ENCODE results near the gene MCF2. TPM values are rescaled to one million over a fixed set of nuclear protein-coding genes. Genes with fewer than 3 reads are reported as not detected.

The MCF2 gene
- total RNA-seq, 1 experiment from 2014 or later = 0.15 TPM

DNA sequence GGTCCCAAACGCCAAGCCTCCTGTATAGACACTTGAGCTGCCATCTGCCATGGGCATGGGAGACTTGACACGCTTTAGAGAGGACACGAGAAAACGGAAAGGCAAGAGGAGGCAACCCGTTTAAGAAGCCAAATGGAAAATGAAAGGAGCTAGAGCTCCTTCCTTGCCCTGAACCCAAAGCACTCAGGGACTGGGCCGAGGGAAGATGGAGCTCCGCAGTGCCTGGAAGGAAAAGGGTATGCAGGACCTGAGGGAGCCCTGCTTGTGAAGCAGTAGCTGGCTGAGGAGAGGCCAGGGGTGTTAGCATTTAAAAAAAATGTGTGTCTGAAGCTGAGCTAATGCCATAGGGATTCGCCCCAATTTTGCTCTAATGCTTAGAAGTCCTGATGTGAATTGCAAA lies 15.1 kb downstream of the MCF2 start:
- TF ChIP-seq, protein P1, sequence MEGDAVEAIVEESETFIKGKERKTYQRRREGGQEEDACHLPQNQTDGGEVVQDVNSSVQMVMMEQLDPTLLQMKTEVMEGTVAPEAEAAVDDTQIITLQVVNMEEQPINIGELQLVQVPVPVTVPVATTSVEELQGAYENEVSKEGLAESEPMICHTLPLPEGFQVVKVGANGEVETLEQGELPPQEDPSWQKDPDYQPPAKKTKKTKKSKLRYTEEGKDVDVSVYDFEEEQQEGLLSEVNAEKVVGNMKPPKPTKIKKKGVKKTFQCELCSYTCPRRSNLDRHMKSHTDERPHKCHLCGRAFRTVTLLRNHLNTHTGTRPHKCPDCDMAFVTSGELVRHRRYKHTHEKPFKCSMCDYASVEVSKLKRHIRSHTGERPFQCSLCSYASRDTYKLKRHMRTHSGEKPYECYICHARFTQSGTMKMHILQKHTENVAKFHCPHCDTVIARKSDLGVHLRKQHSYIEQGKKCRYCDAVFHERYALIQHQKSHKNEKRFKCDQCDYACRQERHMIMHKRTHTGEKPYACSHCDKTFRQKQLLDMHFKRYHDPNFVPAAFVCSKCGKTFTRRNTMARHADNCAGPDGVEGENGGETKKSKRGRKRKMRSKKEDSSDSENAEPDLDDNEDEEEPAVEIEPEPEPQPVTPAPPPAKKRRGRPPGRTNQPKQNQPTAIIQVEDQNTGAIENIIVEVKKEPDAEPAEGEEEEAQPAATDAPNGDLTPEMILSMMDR (IDR thresholded peaks at IDR 0.05 in 2 of 3, conservative IDR thresholded peaks at IDR 0.05 in 1 of 3; ENCODE audit: borderline replicate concordance in 1 of 3, insufficient read depth in 1 of 3, low read depth in 2 of 3, low read length in 2 of 3) = no peak
- TF ChIP-seq FOSL1 (IDR thresholded peaks at IDR 0.05; ENCODE audit: low read depth) = no peak
- TF ChIP-seq, protein P2, sequence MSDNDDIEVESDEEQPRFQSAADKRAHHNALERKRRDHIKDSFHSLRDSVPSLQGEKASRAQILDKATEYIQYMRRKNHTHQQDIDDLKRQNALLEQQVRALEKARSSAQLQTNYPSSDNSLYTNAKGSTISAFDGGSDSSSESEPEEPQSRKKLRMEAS (IDR thresholded peaks at IDR 0.05) = no peak
- TF ChIP-seq ZFX (IDR thresholded peaks at IDR 0.05) = no peak
- TF ChIP-seq CBX3 (IDR thresholded peaks at IDR 0.05; ENCODE audit: low read depth) = no peak
- TF ChIP-seq ELF1 (IDR thresholded peaks at IDR 0.05; ENCODE audit: borderline replicate concordance, low read depth) = no peak
- TF ChIP-seq EGR1 (IDR thresholded peaks at IDR 0.05; ENCODE audit: low read depth) = no peak
- TF ChIP-seq TCF7L2 (IDR thresholded peaks at IDR 0.05; ENCODE audit: borderline replicate concordance, extremely low read depth, insufficient read depth, insufficient read length) = no peak
- TF ChIP-seq EZH2phosphoT487 (IDR thresholded peaks at IDR 0.05; ENCODE audit: borderline replicate concordance) = no peak
- TF ChIP-seq, protein P3, sequence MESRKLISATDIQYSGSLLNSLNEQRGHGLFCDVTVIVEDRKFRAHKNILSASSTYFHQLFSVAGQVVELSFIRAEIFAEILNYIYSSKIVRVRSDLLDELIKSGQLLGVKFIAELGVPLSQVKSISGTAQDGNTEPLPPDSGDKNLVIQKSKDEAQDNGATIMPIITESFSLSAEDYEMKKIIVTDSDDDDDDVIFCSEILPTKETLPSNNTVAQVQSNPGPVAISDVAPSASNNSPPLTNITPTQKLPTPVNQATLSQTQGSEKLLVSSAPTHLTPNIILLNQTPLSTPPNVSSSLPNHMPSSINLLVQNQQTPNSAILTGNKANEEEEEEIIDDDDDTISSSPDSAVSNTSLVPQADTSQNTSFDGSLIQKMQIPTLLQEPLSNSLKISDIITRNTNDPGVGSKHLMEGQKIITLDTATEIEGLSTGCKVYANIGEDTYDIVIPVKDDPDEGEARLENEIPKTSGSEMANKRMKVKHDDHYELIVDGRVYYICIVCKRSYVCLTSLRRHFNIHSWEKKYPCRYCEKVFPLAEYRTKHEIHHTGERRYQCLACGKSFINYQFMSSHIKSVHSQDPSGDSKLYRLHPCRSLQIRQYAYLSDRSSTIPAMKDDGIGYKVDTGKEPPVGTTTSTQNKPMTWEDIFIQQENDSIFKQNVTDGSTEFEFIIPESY (IDR thresholded peaks at IDR 0.05; ENCODE audit: extremely low read depth, insufficient replicate concordance, low read length) = no peak
- no peak for TF ChIP-seq ZNF274 (IDR thresholded peaks at IDR 0.05; ENCODE audit: low read depth, low read length)
- TF ChIP-seq, protein P4, sequence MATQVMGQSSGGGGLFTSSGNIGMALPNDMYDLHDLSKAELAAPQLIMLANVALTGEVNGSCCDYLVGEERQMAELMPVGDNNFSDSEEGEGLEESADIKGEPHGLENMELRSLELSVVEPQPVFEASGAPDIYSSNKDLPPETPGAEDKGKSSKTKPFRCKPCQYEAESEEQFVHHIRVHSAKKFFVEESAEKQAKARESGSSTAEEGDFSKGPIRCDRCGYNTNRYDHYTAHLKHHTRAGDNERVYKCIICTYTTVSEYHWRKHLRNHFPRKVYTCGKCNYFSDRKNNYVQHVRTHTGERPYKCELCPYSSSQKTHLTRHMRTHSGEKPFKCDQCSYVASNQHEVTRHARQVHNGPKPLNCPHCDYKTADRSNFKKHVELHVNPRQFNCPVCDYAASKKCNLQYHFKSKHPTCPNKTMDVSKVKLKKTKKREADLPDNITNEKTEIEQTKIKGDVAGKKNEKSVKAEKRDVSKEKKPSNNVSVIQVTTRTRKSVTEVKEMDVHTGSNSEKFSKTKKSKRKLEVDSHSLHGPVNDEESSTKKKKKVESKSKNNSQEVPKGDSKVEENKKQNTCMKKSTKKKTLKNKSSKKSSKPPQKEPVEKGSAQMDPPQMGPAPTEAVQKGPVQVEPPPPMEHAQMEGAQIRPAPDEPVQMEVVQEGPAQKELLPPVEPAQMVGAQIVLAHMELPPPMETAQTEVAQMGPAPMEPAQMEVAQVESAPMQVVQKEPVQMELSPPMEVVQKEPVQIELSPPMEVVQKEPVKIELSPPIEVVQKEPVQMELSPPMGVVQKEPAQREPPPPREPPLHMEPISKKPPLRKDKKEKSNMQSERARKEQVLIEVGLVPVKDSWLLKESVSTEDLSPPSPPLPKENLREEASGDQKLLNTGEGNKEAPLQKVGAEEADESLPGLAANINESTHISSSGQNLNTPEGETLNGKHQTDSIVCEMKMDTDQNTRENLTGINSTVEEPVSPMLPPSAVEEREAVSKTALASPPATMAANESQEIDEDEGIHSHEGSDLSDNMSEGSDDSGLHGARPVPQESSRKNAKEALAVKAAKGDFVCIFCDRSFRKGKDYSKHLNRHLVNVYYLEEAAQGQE (IDR thresholded peaks at IDR 0.05; ENCODE audit: low read depth) = no peak
- no peak for TF ChIP-seq YY1 (IDR thresholded peaks at IDR 0.05; ENCODE audit: extremely low read depth, insufficient replicate concordance, low read depth, low read length)
- TF ChIP-seq SP1 (IDR thresholded peaks at IDR 0.05; ENCODE audit: low read depth) = no peak
- TF ChIP-seq SRF (IDR thresholded peaks at IDR 0.05; ENCODE audit: low read depth) = no peak
- no peak for TF ChIP-seq SIN3A (IDR thresholded peaks at IDR 0.05; ENCODE audit: low read depth)
- TF ChIP-seq, protein P5, sequence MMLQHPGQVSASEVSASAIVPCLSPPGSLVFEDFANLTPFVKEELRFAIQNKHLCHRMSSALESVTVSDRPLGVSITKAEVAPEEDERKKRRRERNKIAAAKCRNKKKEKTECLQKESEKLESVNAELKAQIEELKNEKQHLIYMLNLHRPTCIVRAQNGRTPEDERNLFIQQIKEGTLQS (IDR thresholded peaks at IDR 0.05) = no peak
- no peak for TF ChIP-seq JUND (IDR thresholded peaks at IDR 0.05)
- TF ChIP-seq EZH2 (IDR thresholded peaks at IDR 0.05) = no peak
- TF ChIP-seq CEBPB (IDR thresholded peaks at IDR 0.05; ENCODE audit: low read depth) = no peak
- intact Hi-C loops (cut with micrococcal nuclease) = no loop called here
- Histone ChIP-seq H3K4me1 (ENCODE audit: control insufficient read depth in 1 of 2, insufficient read depth in 2 of 2, low read length in 2 of 2) (no peaks in the 10 kb centered on the region), H3K27me3 (ENCODE audit: insufficient read depth, low read length) (no peaks in the 10 kb centered on the region), H4K20me1 (ENCODE audit: insufficient read depth) (no peaks in the 10 kb centered on the region), H3K4me2 (ENCODE audit: low read length) (no peak overlapping the region), H3K27ac (ENCODE audit: low read depth, low read length) (no peak overlapping the region), H3K36me3 (ENCODE audit: control insufficient read depth in 1 of 2, insufficient read depth in 2 of 2, low read length in 2 of 2) (no peaks in the 10 kb centered on the region), H3K9me3 (ENCODE audit: control insufficient read depth in 1 of 2, insufficient read depth in 1 of 2, low read depth in 1 of 2, low read length in 2 of 2) (no peaks in the 10 kb centered on the region), H3K79me2 (ENCODE audit: insufficient read depth, low read length) (no peaks in the 10 kb centered on the region), H2AFZ (ENCODE audit: low read depth, low read length, poor library complexity, severe bottlenecking) (no peak overlapping the region), H3K9me2 (ENCODE audit: insufficient read depth) (no peaks in the 10 kb centered on the region), H3K4me3 (replicated peaks in 1 of 2; ENCODE audit: low read depth in 1 of 2, low read length in 2 of 2) (no peak overlapping the region), H3K9ac (ENCODE audit: low read length) (no peak overlapping the region)
- DNase-seq (ENCODE audit: low read depth, low spot score) (no peak), ATAC-seq (no peak)
- ChIA-PET POLR2A (no interaction called here), CTCF (no interaction called here), RAD21 (ENCODE audit: low non-redundant PET in 1 of 2, low total read pairs in 2 of 2, uncharacterized antibody in 2 of 2, unreplicated experiment in 2 of 2) (no interaction called here)
- BruUV-seq (replicated peaks) = no TSS peak

Data from HCT116 (cell line).